ENCODE data around the gene DOCK2.

DNA sequence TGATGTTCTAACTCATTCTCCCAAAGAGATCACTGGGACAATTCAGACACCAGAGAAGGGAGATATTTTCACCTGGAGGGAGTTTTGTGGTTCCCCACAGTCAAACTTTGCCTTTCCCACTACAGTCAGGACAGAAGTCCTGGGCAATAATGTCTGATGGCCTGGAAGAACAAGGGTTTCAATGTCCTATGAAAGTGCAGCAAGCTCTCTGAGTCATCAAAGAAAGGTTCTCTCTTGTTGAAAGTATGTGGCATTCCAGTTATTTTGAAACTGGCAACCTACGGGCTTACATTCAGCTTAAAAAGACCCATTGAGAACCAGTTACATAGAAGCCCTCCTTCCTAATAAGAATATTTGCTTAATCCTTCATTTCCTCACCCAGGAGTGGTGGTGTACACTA lies 239.3 kb downstream of the DOCK2 start:
- TF ChIP-seq, protein P1, sequence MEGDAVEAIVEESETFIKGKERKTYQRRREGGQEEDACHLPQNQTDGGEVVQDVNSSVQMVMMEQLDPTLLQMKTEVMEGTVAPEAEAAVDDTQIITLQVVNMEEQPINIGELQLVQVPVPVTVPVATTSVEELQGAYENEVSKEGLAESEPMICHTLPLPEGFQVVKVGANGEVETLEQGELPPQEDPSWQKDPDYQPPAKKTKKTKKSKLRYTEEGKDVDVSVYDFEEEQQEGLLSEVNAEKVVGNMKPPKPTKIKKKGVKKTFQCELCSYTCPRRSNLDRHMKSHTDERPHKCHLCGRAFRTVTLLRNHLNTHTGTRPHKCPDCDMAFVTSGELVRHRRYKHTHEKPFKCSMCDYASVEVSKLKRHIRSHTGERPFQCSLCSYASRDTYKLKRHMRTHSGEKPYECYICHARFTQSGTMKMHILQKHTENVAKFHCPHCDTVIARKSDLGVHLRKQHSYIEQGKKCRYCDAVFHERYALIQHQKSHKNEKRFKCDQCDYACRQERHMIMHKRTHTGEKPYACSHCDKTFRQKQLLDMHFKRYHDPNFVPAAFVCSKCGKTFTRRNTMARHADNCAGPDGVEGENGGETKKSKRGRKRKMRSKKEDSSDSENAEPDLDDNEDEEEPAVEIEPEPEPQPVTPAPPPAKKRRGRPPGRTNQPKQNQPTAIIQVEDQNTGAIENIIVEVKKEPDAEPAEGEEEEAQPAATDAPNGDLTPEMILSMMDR (IDR thresholded peaks at IDR 0.05; ENCODE audit: insufficient read depth, low read length, poor library complexity, severe bottlenecking): no peak
- no peak for TF ChIP-seq EZH2phosphoT487 (conservative IDR thresholded peaks at IDR 0.05; ENCODE audit: low read length)
